H9 (cell line): ENCODE data around the gene ANKS3. TPM values are rescaled to one million over a fixed set of nuclear protein-coding genes. Genes with fewer than 3 reads are reported as not detected.
A peak's percentile ranks its signal among the peaks of the same experiment; 100 is the strongest.

Source experiments
- DNase-seq: peaks from one replicate; pipeline ENCODE4 v3.0.0-alpha.2; 2017
- H2AFZ ChIP-seq: one replicate; pipeline ENCODE4 v1.6.1; 2013; ENCODE audit warnings: mild to moderate bottlenecking, low read length, control low read depth, moderate library complexity
- H2AK5ac ChIP-seq: 2 replicates; pipeline ENCODE4 v1.6.1; 2013; ENCODE audit warnings: low read length, control low read depth, mixed read lengths; ENCODE audit not compliant: insufficient read length
- H2BK120ac ChIP-seq: one replicate; pipeline ENCODE4 v1.6.1; 2013; ENCODE audit warnings: low read depth, mild to moderate bottlenecking, low read length, control low read depth, inconsistent platforms; ENCODE audit not compliant: poor library complexity, severe bottlenecking
- H2BK12ac ChIP-seq: 2 replicates; pipeline ENCODE4 v1.6.1; 2013; ENCODE audit warnings: low read length, control low read depth, mixed read lengths, low read depth; ENCODE audit not compliant: insufficient read length
- H2BK15ac ChIP-seq: 2 replicates; pipeline ENCODE4 v1.6.1; 2013; ENCODE audit warnings: low read depth, low read length, control low read depth
- H2BK20ac ChIP-seq: one replicate; pipeline ENCODE4 v1.6.1; 2013; ENCODE audit warnings: low read depth, mild to moderate bottlenecking, low read length, control low read depth, inconsistent platforms; ENCODE audit not compliant: poor library complexity, severe bottlenecking
- H2BK5ac ChIP-seq: 2 replicates; pipeline ENCODE4 v1.6.1; 2013; ENCODE audit warnings: low read length, control low read depth, mixed read lengths; ENCODE audit not compliant: insufficient read length
- H3K14ac ChIP-seq: 2 replicates; pipeline ENCODE4 v1.6.1; 2013; ENCODE audit warnings: low read length, control low read depth; ENCODE audit not compliant: insufficient read depth
- H3K18ac ChIP-seq: 2 replicates; pipeline ENCODE4 v1.6.1; 2013; ENCODE audit warnings: low read depth, mild to moderate bottlenecking, mixed read lengths, low read length, control low read depth; ENCODE audit not compliant: insufficient read length
- H3K23ac ChIP-seq: 2 replicates; pipeline ENCODE4 v1.6.1; 2013; ENCODE audit warnings: low read length, control low read depth, mixed read lengths, low read depth; ENCODE audit not compliant: insufficient read length
- H3K23me2 ChIP-seq: 2 replicates; pipeline ENCODE4 v1.6.1; 2013; ENCODE audit warnings: low read depth, mild to moderate bottlenecking, mixed read lengths, low read length, control low read depth; ENCODE audit not compliant: insufficient read length, poor library complexity, severe bottlenecking
- H3K27ac ChIP-seq: 2 replicates; pipeline ENCODE4 v1.5.1; 2013; ENCODE audit warnings: low read length, control low read depth, mixed read lengths, low read depth; ENCODE audit not compliant: insufficient read length
- H3K27me3 ChIP-seq: 2 replicates; pipeline ENCODE4 v1.6.1; 2013; ENCODE audit warnings: low read length, control low read depth, inconsistent platforms; ENCODE audit not compliant: insufficient read depth
- H3K4ac ChIP-seq: 2 replicates; pipeline ENCODE4 v1.6.1; 2013; ENCODE audit warnings: low read depth, mild to moderate bottlenecking, control low read depth, inconsistent platforms, low read length, moderate library complexity
- H3K4me1 ChIP-seq: 2 replicates; pipeline ENCODE4 v1.6.1; 2013; ENCODE audit warnings: low read length, control low read depth, inconsistent platforms; ENCODE audit not compliant: insufficient read depth
- H3K4me2 ChIP-seq: 2 replicates; pipeline ENCODE4 v1.6.1; 2013; ENCODE audit warnings: low read length, control low read depth, mixed read lengths; ENCODE audit not compliant: insufficient read length, insufficient read depth
- H3K56ac ChIP-seq: 2 replicates; pipeline ENCODE4 v1.6.1; 2013; ENCODE audit warnings: low read depth, mild to moderate bottlenecking, mixed read lengths, low read length, control low read depth; ENCODE audit not compliant: insufficient read length
- H3K79me1 ChIP-seq: 2 replicates; pipeline ENCODE4 v1.6.1; 2013; ENCODE audit warnings: low read depth, mild to moderate bottlenecking, moderate library complexity, low read length, control low read depth, inconsistent platforms; ENCODE audit not compliant: insufficient read depth, poor library complexity, severe bottlenecking
- H3K79me2 ChIP-seq: 2 replicates; pipeline ENCODE4 v1.6.1; 2013; ENCODE audit warnings: low read length, control low read depth, inconsistent platforms; ENCODE audit not compliant: insufficient read depth
- H3K9ac ChIP-seq: 2 replicates; pipeline ENCODE4 v1.6.1; 2013; ENCODE audit warnings: low read length, control low read depth, mixed read lengths; ENCODE audit not compliant: insufficient read length; ENCODE audit errors: extremely low read depth
- H3K9me3 ChIP-seq: one replicate; pipeline ENCODE4 v1.6.1; 2013; ENCODE audit warnings: low read depth, low read length, inconsistent platforms; ENCODE audit not compliant: control insufficient read depth
- H3T11ph ChIP-seq: one replicate; pipeline ENCODE4 v1.6.1; 2013; ENCODE audit warnings: mild to moderate bottlenecking, low read length, control low read depth, inconsistent platforms
- H4K20me1 ChIP-seq: one replicate; pipeline ENCODE4 v1.6.1; 2013; ENCODE audit not compliant: control insufficient read depth, insufficient read length, insufficient read depth
- H4K5ac ChIP-seq: 2 replicates; pipeline ENCODE4 v1.6.1; 2013; ENCODE audit warnings: low read depth, mild to moderate bottlenecking, mixed read lengths, low read length, control low read depth; ENCODE audit not compliant: insufficient read length
- H4K8ac ChIP-seq: replicated peaks from 2 replicates; pipeline ENCODE4 v1.6.1; 2013; ENCODE audit warnings: low read length, control low read depth, mixed read lengths, low read depth; ENCODE audit not compliant: insufficient read length
- H4K91ac ChIP-seq: 2 replicates; pipeline ENCODE4 v1.6.1; 2013; ENCODE audit warnings: low read depth, mild to moderate bottlenecking, moderate library complexity, mixed read lengths, low read length, control low read depth; ENCODE audit not compliant: insufficient read length
- H3K27ac Mint-ChIP-seq, 3 experiments: 2 replicates in 2 of 3; 3 replicates in 1 of 3; pipeline ENCODE4 v1.8.0; 2020 to 2021; ENCODE audit warnings: mixed read lengths in 3 of 3, mild to moderate bottlenecking in 1 of 3, moderate library complexity in 1 of 3
- H3K27me3 Mint-ChIP-seq: 2 replicates; pipeline ENCODE4 v1.8.0; 2021; ENCODE audit warnings: low read depth, mild to moderate bottlenecking, moderate library complexity, mixed read lengths
- H3K36me3 Mint-ChIP-seq, 3 experiments: 2 replicates in 2 of 3; 3 replicates in 1 of 3; pipeline ENCODE4 v1.8.0; 2020 to 2021; ENCODE audit warnings: low read depth in 3 of 3, mixed read lengths in 3 of 3; ENCODE audit not compliant: insufficient read depth in 1 of 3
- H3K4me1 Mint-ChIP-seq, 2 experiments: 2 replicates each; pipeline ENCODE4 v1.8.0; 2020; ENCODE audit warnings: mixed read lengths in 2 of 2
- H3K4me3 Mint-ChIP-seq, 2 experiments: 2 replicates in 1 of 2; 3 replicates in 1 of 2; pipeline ENCODE4 v1.8.0; 2020 to 2021; ENCODE audit warnings: mild to moderate bottlenecking in 2 of 2, mixed read lengths in 2 of 2, moderate library complexity in 1 of 2
- H3K9me3 Mint-ChIP-seq, 2 experiments: 2 replicates in 1 of 2; 3 replicates in 1 of 2; pipeline ENCODE4 v1.8.0; 2020; ENCODE audit warnings: mild to moderate bottlenecking in 2 of 2, mixed read lengths in 2 of 2, moderate library complexity in 1 of 2
- WGBS: extraction: QIAGEN DNeasy Blood & Tissue Kit; methylation state at CpG from one replicate; pipeline ENCODE4 v1.1.7; 2013; ENCODE audit warnings: missing lambda C conversion rate, low lambda C conversion rate, mixed read lengths; ENCODE audit not compliant: insufficient read length; ENCODE audit errors: extremely low coverage; 5-methylcytosine and 5-hydroxymethylcytosine counted together
- total RNA-seq: library from RNA; stranded (reverse); gene quantifications from 2 replicates; pipeline ENCODE4 v1.2.1, GENCODE V29; 2021
- TF ChIP-seq, protein P1 (sequence below): fragments of 200-600 bp; sonication (generic); conservative IDR thresholded peaks from 3 replicates; pipeline ENCODE4 v1.8.0; 2021; ENCODE audit warnings: antibody characterized with exemption, mild to moderate bottlenecking

Gene ANKS3
- total RNA-seq, 1 experiment from 2014 or later: 32.0 TPM

DNA sequence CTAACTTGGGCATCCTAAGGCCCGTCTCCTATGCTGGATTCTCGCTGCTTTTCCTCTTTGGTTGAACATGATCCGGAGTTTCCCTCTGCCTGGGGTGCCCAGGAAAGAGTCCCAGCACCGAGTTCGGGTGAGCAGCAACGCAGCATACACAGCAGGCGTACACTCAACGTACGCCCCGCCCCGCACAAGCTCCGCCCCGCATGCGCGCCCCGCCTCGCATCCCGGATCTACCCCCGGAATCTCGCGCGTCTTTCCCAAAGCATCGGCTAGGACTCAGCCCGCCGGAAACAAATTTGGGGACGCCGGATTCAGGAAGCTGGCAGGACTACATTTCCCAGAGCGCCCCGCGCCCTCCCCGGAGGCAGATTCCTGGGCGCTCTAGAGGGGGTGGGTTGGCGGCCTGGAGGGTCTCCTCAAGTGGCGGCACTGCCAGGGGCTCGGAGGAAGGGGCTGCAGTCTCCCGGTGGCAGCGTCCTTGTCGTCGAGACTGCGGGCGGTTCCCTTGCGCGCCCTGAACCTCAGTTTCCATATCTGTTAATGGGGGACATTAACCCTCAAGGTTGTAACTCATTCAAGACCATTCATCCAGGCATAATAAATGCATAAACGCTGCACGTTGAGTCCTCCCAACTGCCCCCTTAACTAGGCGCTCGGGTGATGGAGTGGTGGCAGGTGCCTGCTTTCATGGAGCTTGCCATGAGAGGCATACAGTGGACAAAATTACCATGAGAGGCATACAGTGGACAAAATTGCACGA is 34.7 kb upstream of the ANKS3 start:
- no peak overlapping the region for H3T11ph ChIP-seq
- peak overlapping the region; percentile 92 for H3K4me2 ChIP-seq
- no peak overlapping the region for H2BK120ac ChIP-seq
- Mint-ChIP-seq H3K27me3 (no peaks in the 10 kb centered on the region), H3K36me3 (peaks cover 0 to 12% (median 5%) of the 10 kb centered on the region in 3 experiments; a peak in 5 of 7 replicates), H3K9me3 (no peaks in the 10 kb centered on the region), H3K4me3 (peak overlapping the region; percentile 73 to 84), H3K4me1 (peaks cover 22 to 24% of the 10 kb centered on the region in 2 experiments), H3K27ac (peak overlapping the region; percentile 65 to 97 (median 93); a peak in 6 of 7 replicates)
- TF ChIP-seq, protein P1, sequence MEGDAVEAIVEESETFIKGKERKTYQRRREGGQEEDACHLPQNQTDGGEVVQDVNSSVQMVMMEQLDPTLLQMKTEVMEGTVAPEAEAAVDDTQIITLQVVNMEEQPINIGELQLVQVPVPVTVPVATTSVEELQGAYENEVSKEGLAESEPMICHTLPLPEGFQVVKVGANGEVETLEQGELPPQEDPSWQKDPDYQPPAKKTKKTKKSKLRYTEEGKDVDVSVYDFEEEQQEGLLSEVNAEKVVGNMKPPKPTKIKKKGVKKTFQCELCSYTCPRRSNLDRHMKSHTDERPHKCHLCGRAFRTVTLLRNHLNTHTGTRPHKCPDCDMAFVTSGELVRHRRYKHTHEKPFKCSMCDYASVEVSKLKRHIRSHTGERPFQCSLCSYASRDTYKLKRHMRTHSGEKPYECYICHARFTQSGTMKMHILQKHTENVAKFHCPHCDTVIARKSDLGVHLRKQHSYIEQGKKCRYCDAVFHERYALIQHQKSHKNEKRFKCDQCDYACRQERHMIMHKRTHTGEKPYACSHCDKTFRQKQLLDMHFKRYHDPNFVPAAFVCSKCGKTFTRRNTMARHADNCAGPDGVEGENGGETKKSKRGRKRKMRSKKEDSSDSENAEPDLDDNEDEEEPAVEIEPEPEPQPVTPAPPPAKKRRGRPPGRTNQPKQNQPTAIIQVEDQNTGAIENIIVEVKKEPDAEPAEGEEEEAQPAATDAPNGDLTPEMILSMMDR: no peak
- H3K9ac ChIP-seq: peak overlapping the region; percentile 76
- no peaks in the 10 kb centered on the region for H3K27me3 ChIP-seq
- H3K23ac ChIP-seq: no peak overlapping the region
- H2AFZ ChIP-seq: peak overlapping the region; percentile 85
- no peak overlapping the region for H3K4ac ChIP-seq
- H2BK20ac ChIP-seq: no peak overlapping the region
- peak; percentile 98 for DNase-seq
- H4K5ac ChIP-seq: no peak overlapping the region
- no peaks in the 10 kb centered on the region for H3K79me2 ChIP-seq
- H2AK5ac ChIP-seq: no peak overlapping the region
- peaks cover 8% of the 10 kb centered on the region for H3K23me2 ChIP-seq
- H3K9me3 ChIP-seq: no peaks in the 10 kb centered on the region
- H3K79me1 ChIP-seq: no peaks in the 10 kb centered on the region
- no peak overlapping the region for H3K56ac ChIP-seq
- no peak overlapping the region for H3K27ac ChIP-seq
- no CpG with 5 or more reads among the region's 48 CpGs for WGBS
- no peaks in the 10 kb centered on the region for H3K4me1 ChIP-seq
- H4K91ac ChIP-seq: no peak overlapping the region
- H4K20me1 ChIP-seq: no peaks in the 10 kb centered on the region
- H3K14ac ChIP-seq: peak overlapping the region; percentile 6
- no peak overlapping the region for H4K8ac ChIP-seq
- H2BK15ac ChIP-seq: no peak overlapping the region
- no peak overlapping the region for H2BK12ac ChIP-seq
- peak overlapping the region; percentile 18 for H3K18ac ChIP-seq
- H2BK5ac ChIP-seq: no peak overlapping the region
